HL-60/S4 treated with phorbol 12-myristate 13-acetate at 8.2 ng/mL for 4 days and 3 days (cell line): ENCODE data around the gene MOB3B.
"Not testable (repeated sequence)": the region's sequence is repeated elsewhere in the genome, so short reads cannot be mapped to it uniquely, and the experiment has no call there.

Experiments
- in situ Hi-C: fragments of 300-500 bp; cut with MboI; formaldehyde crosslinking; loops from 2 replicates; pipeline ENCODE4 v1.15.0; 2022; ENCODE audit warnings: low sequenced_read_pairs

The MOB3B gene

DNA sequence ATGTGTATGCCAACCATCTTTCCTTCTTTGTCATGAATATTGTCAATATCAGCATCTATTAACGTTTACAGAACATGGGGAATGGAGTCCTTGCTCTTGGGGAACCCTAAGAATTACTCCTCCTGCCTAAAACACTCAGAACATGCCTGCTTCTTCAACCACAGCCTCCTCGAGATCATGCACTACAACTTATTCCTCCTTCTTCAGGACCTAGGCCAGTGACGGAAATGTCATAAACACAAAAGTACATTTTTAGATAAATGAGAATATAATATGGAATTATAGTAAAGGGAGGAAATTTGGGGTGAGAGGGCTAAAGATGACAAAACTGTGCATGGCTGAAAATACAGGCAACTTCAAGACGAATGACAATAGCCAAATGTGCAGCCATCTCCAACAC lies 8.6 kb downstream of the MOB3B start:
- in situ Hi-C loops: no loop called here

DNA sequence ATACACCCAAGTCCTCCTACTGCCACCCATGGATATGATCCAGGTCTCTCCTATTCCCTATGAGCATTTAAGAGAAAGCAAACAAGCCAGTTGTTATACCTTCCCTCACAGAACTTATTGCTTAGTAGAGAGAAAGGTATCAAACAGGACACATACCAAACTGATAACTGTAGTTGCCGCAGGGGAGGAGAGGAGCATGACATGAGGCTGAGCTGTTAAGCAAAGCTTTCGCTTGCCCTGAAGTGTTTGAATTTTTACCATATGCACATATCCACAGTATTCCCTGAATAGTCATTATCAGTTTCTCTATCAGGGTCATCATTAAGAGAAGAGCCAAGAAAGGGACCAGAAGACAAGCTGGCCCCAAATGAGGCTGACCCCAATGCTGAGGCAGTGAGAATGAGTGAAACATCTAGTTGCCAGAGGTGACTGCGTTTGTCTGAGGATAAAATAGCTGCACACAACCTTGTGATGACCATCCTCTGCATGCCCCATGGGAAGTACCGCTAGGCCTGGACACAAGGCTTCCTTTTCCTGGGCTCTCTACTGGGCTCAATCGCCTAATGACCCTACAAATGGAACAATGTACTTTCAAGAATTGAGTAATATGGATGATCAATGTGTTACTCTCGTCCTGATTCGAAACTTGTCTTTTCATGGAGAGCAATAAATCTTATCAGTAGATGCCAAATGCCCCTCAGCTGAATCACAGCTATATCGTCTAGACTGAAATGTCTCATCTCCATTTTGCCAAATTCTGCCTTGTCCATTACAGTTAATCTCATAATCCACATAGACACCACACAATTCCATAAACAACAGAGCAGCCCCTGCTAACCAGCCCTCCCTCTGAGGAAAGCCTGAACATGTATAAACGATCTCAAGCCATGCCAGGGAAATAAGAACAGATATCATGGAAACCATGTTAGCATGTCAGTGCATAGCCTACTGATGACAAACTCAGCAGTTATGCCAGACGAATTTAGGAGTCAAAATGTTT lies 9.8 kb downstream of the MOB3B start:
- in situ Hi-C loops: no loop called here

DNA sequence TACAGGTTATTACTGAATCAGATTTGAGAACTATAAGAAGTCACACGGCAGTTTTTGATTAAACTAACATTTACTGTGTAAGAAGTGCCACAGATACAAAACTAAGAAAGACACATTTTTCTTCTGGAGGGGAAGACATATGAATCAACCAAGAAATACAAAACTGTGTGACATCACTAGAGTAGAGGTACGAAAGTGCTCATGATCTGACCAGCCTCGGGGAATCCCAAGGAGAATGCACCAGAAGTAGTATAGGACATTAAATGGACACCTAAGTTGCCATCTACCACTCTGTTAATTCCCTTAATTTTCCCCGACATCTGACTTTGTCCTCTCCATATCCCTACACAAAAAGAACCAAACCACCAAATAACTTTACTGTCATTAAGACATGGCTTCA lies 10.8 kb downstream of the MOB3B start:
- in situ Hi-C loops: no loop called here

DNA sequence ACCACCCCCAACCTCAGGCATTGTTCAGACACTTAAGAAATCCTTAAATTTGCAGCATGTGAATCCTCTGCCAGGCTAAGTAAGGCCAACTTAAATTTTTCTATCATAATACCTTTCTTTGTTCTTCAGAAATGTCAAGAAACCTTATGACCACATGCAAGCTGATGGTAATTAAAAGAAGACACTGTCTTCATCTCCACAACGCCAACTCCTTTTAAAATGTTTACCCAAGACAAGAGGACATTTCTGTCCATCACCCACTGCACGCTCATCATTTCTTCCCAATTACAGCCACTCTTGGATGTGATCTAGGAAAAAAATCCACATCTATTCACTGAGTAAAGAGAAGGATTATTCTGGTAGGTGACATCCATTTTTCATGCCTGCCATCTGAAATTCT lies 11.6 kb downstream of the MOB3B start:
- in situ Hi-C loops: no loop called here

GRCh38 chr9:27514551-27514950 lies 15.1 kb downstream of the MOB3B start:
- in situ Hi-C loops: no loop called here

GRCh38 chr9:27511771-27512170 lies 17.8 kb downstream of the MOB3B start:
- in situ Hi-C loops: no loop called here

DNA sequence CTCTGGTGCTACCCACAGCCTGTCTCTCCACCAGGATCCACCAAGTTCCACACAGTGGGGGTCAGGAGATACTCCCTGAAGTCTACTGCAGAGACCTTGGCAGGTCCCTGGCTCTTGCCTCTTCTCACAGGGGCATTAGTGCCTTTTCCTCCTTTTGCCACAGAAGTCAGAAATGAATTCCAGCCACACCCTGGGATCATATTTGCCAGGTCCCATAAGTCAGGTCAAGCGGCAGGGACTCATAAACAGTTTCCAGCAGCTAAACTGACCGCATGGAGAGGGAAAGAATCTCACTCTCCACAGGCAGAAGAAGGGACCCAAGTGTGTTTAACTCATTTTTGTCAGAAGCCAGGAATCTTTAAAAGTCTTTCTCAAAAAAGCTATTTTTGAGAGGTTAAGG lies 18.8 kb downstream of the MOB3B start:
- in situ Hi-C loops: no loop called here

DNA sequence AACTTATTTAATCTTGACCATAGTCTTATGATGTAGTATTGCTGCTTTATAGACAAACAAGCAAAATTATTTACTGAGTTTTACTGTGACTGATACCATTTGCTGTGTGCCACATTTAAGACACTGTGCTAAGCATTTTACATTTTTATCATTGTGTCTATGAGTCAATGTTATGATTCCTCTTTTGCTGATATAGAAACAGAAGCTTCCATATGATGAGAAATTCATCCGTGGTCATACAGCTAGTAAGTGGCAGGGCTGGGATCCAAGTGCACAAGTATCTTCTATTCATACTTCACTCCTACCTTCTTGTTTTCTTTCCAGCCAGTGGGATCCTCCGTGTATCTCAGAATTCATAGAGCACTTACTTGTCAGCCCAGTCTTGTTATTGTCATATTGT lies 22.6 kb downstream of the MOB3B start:
- in situ Hi-C loops: no loop called here

DNA sequence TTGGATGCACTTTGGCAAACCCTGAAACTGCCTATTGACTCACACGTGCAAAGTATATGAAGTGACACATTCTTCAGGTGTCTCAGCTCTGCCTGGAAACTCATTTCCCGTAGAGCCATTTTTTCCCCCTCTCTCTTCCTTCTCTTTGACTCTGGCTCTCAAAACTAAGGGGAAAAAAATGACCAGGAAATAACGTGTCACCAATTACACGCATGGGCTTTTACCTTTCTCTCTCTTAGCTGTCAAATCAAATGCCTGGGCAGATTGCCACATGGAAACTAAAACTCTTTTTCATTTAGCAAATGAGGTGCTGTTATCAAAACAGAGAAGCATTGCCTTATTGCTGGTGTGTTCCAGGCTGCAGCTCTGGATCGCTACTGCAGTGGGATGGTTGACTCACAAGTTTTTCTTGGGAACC lies 23.9 kb downstream of the MOB3B start:
- in situ Hi-C loops: no loop called here

DNA sequence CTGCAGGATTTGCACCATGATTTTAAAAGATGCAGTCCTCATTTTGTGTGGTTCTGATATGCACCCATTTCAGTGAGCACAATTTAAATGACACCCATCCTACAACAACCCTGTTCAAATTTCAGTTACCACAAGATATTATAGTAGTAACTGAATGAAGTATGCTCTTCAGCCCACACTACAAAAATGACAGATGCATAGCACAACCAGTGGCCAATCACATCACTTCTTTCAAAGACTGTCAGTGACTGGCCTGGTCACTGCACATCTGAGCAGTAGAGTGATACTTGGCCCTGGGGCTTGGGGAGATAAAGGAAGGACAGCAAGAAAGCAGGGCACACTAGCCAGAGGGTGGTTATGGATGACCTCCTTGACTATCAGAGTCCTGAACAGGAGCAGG lies 25.4 kb downstream of the MOB3B start:
- in situ Hi-C loops: no loop called here

DNA sequence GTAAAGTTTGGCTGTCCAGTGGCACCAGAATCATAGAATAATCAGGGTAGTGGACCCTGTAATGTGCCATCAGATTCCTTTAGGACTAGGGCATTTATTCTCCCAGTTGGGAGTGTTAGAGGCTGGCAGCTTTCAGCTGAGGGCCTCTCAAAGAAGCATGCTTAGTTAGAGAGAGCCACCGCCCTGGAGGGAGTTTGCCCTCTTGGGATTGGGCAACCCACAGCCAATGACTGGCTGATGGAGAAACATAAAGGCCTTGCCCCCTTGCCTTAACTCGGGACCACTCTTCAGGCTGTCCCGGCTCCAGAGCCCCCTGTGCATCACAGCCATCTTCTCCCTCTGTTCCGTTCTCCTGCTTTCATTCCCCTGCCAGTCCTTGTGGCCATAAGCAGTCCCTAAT lies 26.0 kb downstream of the MOB3B start:
- in situ Hi-C loops: no loop called here

GRCh38 chr9:27500902-27501301 lies 28.7 kb downstream of the MOB3B start:
- in situ Hi-C loops: not testable (repeated sequence)

- in situ Hi-C loops: no loop called here
Observed at GRCh38 chr9:27499451-27499850, 30.2 kb downstream of the MOB3B start.

DNA sequence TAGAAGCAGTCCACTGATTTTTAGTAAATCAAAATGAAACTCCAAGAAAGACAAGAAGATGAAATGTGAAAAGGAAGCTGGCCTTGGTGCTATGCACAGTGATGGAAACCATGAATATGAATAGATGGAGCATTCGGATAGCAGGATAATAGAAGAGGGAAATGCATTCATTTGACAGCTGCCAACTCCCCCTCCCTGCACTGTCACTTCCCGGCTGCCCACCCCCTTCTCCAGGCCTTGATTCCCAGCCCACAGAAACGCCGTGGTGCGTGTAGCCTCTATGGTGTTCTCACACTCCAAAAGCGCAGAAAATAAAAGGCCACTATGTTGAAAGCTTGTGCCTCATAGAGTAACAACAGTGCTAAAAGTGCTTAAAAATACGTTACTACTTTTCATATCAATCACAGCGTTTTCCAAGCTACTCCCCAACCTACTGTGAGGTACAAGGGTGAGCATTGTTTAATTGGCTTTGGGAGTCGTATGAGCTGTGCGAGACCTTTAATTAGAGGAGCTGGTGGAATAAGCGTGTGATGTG lies 31.7 kb downstream of the MOB3B start:
- in situ Hi-C loops: no loop called here

GRCh38 chr9:27496135-27496504 lies 33.5 kb downstream of the MOB3B start:
- in situ Hi-C loops: no loop called here

GRCh38 chr9:27495480-27496134 lies 34.0 kb downstream of the MOB3B start:
- in situ Hi-C loops: no loop called here

DNA sequence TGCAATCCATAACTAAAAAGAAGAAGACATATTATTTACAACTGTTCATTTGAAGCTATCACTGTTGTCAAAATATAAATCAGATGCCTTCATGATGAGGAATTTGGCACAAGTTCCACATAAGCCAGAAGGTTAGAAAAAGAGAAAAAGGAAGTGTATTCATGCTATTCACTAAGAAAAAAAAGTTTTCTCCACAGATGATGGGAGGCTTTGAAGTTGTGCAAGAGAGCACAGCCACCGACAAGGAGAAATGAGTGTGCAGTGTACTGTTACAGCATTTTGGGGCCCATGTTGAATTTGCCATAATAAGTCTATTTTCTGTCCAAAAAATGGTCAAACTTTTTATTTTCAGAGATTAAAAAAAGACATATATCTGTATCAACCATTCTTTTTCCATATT lies 38.5 kb downstream of the MOB3B start:
- in situ Hi-C loops: no loop called here

- in situ Hi-C loops: no loop called here
Observed at GRCh38 chr9:27489087-27489876, 40.3 kb downstream of the MOB3B start.

DNA sequence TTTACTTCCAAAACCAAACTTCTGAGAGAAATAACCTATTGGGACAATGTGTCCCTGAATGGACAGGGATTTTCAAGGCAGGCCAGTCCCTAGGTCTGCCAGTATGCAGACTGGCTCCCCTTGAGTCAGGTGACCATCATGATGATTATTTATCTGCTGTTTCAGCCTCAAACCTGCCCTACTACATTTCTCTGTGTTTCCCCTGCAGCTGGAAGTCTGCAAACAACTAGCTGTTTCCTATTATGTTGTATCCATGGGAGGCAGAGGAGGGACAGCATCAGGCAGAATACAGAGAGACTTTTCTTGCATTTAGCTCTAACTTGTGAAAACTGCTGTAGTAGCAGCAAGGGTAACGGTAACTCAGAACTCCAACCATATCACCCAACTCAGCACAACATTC lies 41.7 kb downstream of the MOB3B start:
- in situ Hi-C loops: no loop called here

GRCh38 chr9:27487128-27487640 lies 42.4 kb downstream of the MOB3B start:
- in situ Hi-C loops: no loop called here

- in situ Hi-C loops: no loop called here
Observed at GRCh38 chr9:27485158-27485557, 44.5 kb downstream of the MOB3B start.
